Stimulated activated CD8-positive, alpha-beta memory T cell treated with anti-CD3 and anti-CD28 coated beads, Interleukin-15, amount 100 ng/mL, for 1 hour (primary cell): Measurements from ENCODE around the gene LY6G5B.
A peak's percentile ranks its signal among the peaks of the same experiment; 100 is the strongest.

ENCODE experiments used
- DNase-seq: peaks from one replicate; pipeline ENCODE4 v3.0.0-alpha.2; 2020; ENCODE audit warnings: low read depth

LY6G5B gene, protein sequence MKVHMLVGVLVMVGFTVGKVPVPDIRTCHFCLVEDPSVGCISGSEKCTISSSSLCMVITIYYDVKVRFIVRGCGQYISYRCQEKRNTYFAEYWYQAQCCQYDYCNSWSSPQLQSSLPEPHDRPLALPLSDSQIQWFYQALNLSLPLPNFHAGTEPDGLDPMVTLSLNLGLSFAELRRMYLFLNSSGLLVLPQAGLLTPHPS

DNA sequence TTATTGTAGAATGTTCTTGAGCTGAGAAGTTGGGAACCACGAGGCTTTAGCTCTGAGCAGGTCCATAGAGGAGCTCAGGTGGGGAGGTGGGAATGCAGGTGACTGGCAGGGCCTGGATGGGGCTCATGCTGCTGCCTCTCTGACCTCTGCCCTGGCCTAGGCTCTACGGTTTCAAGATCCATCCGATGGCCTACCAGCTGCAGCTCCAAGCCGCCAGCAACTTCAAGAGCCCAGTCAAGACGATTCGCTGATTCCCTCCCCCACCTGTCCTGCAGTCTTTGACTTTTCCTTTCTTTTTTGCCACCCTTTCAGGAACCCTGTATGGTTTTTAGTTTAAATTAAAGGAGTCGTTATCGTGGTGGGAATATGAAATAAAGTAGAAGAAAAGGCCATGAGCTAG lies at the start of gene LY6G5B:
Gene LY6G5B (plus strand): TSS at position 301 of the 400 bp plus-strand sequence. CDS start 975 bp downstream, outside the sequence.
- no peak for DNase-seq

DNA sequence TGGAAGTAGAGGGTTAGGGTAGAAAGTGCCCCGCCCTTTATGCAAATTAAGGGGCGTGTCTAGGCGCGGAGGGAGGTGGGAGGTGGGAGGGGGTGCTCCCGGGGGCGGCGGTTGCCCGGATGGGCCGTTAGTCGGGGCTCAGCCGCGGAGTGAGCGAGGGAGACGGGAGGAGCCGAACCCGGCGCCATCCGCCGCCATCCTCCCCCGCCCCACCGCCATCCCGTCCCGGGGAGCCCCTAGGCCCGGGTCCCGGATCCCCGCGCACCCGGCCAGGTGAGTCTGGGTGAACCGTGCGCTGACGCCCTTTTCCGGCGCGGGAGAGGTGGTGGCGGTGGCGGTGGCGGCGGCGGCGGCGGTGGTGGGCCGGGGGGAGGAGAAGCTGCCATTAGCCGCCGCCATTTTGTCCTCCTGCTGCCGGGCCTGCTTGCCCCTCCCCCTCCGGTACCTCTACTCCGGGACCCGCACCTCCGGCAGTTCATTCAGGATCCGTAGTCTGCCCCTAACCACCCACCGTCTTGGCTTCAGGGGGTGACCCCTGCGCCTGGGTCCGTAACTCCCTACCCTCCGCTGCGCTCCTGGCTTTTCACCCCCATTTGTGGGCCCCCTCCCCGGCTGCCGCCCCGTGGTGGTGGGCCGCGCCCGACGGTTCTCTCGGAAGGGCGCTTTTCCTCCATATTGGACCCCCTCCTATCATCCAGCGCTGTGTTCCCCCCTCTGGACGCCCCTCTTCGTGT lies 49.0 kb upstream of the LY6G5B start, which contains the start of gene PRRC2A:
Gene PRRC2A (plus strand): TSS at position 130 of the 734 bp plus-strand sequence. CDS start 2,075 bp downstream, outside the sequence.
- DNase-seq: peak; percentile 51

DNA sequence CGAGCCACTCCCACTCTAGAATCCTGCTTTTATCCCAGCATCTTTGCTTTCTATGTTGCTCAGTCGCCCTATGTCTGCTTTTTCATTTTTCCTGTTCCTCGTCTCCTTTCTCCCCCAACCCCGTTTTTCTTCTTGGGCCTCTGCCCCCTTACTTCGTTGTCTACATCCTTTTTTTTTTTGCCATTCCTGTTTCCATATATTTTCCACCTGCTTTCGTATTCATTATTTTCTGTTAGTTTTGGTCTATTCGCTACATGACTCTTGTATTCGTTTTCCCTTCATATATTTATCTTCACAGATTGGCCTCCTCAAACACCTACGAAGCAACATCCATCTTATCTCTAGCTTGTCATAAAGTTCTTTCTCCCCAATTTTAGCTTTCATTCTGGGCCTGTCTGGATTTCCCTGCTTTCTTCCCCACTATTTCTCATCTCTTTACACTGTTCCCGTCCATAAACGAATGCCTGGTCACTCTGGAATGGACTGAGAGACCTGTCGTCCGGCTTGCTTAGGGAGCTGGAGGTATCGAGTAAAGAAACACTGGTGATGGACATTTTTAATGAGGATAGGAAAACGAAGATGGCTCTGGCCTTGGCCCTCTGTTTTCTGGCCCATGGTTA lies 48.3 kb upstream of the LY6G5B start:
- DNase-seq: no peak

DNA sequence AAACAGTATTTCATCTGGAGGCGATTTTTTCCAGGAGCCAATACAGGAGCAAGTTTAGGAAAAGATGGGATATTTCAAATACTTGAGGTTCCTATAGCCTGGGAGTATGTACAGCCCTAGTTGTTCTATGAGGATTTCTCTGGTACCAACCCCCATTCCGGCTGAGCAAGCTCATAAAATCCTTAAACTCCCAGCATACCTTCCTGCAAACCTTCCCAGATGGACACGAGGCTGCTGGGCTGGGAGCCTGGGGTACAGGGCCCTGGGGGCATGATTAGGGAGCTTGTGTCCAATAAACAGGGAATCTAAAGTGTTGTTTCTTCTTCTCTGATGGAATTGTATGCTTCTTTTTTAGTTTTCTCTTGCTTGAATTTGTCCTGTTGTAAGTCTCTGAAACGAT lies 47.8 kb upstream of the LY6G5B start:
- DNase-seq: no peak

DNA sequence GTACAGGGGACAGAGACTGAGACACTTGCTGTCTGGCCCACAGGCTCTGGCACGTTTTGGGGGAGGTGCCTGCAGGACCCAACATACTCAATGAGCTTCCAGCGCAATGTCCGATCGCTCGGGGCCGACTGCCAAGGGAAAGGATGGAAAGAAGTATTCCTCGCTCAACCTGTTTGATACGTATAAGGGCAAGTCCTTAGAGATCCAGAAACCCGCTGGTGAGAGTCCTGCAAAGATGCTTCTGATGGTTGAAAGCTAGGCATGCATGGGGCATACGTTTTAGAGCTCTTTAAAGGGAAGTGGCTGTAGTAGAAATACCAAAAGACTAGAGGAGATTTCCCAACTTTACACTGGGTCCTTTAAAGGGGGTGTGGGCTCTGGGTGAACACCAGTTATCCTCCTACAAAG lies 47.1 kb upstream of the LY6G5B start:
- DNase-seq: no peak

DNA sequence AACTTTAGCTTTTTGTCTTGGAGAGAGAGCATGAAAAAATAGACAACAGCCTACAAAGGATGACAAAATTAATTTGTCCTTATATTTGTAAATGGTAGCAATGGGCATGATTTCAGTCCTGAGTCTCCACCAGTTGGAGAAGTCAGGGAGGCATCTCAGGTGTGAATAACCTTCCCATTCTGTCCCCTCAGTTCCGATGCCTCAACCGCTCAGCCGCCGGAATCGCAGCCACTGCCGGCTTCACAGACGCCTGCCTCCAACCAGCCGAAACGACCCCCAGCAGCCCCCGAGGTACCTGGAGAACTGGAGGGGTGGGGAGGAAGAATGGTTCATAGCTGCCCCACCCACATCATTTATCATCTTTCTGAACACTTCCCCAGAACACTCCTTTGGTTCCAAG lies 45.7 kb upstream of the LY6G5B start:
- no peak for DNase-seq

DNA sequence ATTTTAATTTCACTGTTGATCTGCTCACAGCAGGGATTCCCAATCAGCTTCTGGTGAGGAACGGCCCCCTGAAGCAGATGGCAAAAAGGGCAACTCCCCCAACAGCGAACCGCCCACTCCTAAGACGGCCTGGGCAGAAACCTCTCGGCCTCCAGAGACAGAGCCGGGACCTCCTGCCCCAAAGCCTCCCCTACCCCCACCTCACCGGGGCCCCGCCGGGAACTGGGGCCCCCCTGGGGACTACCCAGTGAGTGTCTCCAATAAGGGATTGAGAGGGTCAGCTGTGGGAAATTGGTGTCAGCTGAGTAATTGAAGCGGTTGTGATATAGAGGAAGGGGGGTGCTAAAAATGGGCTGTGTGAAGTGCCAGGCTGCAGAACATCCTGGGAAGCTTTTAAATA lies 42.8 kb upstream of the LY6G5B start:
- no peak for DNase-seq

DNA sequence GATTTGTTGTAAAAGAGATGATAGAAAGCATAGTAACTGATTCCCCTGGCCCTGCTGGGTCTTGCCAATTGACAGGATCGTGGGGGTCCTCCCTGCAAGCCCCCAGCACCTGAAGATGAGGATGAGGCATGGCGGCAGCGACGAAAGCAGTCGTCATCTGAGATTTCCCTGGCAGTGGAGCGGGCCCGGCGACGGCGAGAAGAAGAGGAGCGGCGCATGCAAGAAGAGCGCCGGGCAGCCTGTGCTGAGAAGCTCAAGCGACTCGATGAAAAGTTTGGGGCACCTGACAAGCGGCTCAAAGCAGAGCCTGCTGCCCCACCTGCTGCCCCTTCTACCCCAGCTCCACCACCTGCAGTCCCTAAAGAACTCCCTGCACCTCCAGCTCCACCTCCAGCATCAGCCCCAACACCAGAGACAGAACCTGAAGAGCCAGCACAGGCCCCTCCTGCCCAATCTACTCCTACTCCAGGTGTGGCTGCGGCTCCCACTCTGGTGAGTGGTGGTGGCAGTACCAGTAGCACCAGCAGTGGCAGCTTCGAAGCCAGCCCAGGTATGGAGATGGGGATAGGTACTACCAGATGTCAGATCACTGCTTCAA lies 42.0 kb upstream of the LY6G5B start:
- no peak for DNase-seq

DNA sequence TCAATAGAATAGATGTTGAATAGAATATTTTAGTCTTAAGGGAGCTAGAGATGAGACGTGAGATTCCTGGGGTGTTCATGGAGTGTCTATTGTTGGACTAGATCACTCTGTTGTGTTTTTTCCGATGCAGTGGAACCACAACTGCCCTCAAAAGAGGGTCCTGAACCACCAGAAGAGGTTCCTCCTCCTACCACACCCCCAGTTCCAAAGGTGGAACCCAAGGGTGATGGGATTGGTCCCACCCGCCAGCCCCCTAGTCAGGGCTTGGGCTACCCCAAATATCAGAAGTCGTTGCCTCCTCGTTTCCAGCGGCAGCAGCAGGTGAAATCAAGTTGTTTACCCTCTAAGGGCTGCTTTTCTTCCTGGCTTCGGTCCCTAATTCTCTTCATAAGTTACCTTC lies 40.8 kb upstream of the LY6G5B start:
- DNase-seq: no peak

DNA sequence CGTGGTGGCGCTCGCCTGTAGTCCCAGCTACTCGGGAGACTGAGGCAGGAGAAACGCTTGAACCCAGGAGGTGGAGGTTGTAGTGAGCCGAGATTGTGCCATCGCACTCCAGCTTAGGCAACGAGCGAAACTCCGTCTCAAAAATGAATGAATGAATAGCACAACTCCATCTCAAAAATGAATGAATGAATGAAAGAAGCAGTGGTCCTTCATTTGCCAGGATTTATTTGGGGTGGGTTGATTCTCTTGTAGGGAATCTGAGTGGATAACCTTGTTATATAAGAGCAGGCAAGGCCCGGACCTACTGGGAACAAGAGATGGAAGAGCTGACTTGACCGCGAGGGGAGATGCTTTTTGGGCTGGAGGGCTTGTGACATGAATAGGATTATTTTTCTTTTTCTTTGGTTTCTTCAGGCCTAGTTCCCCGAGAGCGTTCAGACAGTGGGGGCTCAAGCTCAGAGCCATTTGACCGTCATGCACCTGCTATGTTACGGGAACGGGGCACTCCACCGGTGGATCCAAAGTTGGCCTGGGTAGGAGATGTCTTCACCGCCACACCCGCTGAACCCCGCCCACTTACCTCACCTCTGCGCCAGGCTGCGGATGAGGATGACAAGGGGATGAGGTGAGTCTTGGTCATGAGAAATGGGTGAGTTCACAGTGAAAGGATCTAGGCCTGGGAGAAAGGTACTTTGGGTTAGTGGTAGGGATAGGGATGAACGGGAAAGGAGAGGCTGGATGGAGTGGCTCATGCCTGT lies 39.4 kb upstream of the LY6G5B start:
- DNase-seq: no peak

DNA sequence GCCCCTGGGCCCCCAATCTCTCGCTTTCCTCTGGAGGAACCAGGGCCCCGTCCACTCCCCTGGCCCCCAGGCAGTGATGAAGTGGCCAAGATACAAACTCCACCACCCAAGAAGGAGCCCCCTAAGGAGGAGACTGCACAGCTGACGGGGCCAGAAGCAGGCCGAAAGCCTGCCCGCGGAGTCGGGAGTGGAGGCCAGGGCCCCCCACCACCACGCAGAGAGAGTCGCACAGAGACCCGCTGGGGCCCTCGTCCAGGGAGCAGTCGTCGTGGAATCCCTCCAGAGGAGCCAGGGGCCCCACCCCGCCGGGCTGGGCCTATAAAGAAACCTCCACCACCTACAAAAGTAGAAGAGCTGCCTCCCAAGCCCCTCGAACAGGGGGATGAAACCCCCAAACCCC lies 38.6 kb upstream of the LY6G5B start:
- no peak for DNase-seq

DNA sequence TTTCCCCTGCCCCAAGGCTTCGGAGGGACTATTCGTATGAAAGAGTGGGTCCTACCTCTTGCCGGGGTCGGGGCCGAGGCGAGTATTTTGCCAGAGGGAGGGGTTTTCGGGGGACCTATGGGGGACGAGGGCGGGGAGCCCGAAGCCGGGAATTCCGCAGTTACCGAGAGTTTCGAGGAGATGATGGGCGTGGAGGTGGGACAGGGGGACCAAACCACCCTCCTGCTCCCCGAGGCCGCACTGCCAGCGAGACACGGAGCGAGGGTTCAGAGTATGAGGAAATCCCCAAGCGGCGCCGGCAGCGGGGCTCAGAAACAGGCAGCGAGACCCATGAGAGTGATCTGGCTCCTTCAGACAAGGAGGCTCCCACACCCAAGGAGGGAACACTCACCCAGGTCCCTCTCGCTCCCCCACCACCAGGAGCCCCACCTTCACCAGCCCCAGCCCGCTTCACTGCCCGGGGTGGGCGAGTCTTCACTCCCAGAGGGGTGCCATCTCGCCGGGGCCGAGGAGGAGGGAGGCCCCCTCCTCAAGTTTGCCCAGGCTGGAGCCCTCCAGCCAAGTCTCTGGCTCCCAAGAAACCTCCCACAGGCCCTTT lies 38.0 kb upstream of the LY6G5B start:
- DNase-seq: no peak

DNA sequence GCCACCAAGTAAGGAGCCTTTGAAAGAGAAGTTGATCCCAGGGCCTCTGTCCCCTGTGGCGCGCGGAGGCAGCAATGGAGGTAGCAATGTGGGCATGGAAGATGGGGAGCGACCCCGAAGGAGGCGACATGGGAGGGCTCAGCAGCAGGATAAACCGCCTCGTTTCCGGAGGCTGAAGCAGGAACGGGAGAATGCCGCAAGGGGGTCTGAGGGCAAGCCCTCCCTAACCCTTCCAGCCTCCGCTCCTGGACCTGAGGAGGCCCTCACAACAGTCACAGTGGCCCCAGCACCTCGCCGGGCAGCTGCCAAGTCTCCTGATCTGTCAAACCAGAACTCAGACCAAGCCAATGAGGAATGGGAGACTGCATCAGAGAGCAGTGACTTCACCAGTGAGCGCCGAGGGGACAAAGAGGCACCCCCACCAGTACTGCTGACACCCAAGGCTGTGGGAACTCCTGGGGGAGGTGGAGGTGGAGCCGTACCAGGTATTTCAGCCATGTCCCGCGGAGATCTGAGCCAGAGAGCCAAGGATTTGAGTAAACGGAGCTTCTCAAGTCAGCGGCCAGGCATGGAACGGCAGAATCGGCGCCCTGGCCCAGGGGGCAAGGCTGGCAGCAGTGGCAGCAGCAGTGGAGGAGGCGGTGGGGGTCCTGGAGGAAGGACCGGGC lies 37.4 kb upstream of the LY6G5B start:
- DNase-seq: no peak

DNA sequence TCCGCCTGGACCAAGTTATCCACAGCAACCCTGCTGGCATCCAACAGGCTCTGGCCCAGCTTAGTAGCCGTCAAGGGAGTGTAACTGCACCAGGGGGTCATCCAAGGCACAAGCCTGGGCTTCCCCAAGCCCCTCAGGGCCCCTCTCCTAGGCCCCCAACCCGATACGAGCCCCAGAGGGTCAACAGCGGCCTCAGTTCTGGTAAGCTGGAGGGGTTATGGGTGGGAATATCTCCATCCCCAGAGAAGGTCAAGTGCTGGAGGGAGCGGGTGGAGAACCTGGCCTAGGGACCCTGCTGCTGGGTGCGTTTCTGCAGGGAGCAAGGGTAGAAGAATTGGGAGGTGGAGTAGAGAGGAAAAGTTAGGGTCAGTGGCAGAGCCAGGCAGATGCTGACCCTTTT lies 36.3 kb upstream of the LY6G5B start:
- no peak for DNase-seq

DNA sequence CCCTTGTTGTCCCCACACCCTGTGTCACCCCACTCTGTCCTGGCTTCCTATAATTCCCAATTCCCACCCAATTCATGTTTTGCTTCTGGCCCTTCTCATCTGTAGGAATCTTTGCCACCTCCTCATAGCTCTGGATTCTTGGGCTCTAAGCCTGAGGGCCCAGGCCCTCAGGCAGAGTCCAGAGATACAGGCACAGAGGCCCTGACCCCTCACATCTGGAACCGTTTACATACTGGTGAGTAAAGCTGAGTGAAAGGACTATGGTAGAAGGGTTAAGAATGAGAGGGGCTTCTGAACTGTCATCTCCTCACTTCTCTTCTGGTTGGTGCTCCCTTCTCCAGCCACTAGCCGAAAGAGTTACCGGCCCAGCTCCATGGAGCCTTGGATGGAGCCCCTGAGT lies 35.6 kb upstream of the LY6G5B start:
- no peak for DNase-seq

DNA sequence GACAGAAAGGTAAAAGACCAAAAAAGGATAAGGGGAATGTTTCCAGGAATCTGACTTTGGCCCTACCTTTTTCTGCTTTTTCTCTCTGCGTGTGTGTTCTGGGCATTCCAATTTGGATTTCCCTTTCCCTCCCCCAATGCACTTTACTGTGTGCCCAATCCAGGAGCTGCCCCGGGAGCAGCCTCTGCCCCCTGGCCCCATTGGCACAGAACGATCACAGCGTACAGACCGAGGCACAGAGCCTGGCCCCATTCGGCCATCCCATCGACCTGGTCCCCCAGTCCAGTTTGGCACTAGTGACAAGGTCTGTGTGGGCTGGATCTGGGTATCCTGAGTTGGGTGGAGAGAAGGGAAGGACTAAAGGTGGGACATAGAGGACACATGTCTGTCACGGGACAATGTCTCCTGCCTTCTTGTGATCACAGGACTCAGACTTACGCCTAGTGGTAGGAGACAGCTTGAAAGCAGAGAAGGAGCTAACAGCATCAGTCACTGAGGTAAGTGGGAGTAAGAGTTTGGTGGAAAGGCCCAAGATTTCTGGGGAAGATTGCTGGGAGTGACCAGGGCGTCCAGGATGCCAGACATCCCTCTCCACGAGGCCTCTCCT lies 34.7 kb upstream of the LY6G5B start:
- no peak for DNase-seq

DNA sequence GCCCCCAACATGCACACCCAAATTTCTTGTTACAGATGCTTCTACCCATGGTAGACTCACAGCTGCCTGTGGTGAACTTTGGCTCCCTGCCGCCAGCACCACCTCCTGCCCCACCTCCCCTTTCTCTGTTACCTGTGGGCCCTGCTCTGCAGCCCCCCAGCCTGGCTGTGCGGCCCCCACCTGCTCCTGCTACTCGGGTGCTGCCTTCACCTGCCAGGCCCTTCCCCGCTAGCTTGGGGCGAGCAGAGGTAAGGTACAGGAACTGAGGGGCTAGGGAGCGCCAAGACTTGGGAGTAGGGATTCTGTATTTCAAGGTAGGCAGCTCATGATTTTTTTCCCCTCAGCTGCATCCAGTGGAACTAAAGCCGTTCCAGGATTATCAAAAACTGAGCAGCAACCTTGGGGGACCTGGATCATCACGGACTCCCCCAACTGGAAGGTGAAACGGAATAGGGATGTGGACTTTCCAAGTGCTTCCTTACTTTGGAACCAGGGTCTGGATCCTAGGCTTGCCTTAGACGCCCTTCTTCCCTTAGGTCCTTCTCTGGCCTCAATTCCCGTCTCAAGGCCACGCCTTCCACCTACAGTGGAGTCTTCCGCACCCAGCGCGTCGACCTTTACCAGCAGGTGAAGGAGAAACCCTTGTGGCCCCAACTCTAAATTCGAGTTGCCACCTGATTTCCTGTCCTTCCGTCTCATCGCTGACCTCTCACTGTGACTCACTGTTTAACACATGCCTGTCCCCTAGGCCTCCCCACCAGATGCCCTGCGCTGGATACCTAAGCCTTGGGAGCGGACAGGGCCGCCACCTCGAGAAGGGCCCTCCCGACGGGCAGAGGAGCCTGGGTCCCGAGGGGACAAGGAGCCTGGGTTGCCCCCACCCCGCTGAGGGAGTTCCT lies 32.8 kb upstream of the LY6G5B start:
- no peak for DNase-seq

DNA sequence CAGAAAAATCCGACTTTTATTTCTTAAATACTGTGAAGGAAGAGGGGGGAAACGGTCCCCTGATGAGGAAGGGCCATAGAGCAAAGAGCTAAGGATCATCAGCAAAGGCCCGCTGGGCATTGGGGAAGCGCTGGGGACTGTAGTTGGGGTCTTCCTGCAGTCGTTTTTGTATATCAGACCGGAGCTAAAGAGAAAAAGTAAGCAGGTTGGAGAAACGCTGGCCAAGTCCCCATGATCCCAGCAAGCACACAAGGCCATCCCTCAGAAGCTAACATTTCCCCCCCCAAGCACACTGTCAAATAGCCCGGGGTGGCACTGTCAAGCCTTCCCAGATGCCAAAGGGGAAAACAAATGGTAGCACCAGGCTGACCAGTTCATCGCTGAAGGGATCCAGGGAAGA lies 30.7 kb upstream of the LY6G5B start:
- DNase-seq: no peak

DNA sequence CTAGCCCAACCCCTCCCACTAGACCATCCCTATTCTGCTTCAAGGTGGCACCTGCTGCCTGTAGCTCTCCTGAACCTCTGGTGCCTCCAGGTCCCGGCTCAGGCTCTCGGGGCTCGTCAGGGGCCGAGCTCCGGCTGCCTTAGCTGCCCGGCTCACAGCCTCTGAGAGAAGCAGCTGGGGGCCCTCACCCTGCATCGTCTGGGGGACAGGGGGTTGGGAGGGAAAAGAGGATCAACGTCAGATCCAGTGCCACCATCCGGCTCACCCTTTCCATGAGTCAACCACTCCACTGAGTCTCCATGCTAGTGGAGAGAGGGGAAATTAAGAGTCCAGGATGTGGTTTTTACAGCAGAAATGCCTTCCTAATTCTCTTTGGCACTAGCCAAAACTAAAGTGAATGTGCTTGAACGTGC lies 30.3 kb upstream of the LY6G5B start:
- no peak for DNase-seq

DNA sequence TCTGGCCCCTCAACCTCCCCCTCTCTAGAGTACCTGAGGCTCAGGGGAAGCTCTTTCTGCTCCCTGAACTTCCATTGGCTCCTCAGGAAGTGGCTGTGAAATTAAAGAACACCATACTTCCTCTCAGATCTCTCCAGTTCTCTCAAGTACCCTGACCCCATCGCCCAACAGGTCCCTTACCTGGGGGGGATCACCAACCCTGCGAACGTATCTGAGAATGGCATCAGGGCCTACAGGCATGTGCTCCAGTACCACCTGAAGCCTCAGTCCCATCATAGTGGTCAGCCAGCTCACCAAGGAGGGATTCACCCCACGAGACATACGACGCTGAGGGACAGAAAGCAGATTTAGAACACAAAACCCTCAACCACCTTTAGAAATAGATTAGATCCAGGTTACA lies 29.2 kb upstream of the LY6G5B start:
- DNase-seq: no peak
